Fibroblast of the aortic adventitia (primary cell): Measurements from ENCODE around the gene LOXL4. TPM values are rescaled to one million over a fixed set of nuclear protein-coding genes. Genes with fewer than 3 reads are reported as not detected.

ENCODE experiments used
- DNase-seq: peaks from one replicate; pipeline ENCODE4 v3.0.0-alpha.2; 2010; ENCODE audit warnings: low read depth
- H3K4me3 ChIP-seq: 2 replicates; pipeline ENCODE4 v1.5.1; 2011; ENCODE audit warnings: low read depth, mild to moderate bottlenecking, control low read depth, low read length, moderate library complexity
- CTCF ChIP-seq: IDR thresholded peaks from 2 replicates; pipeline ENCODE4 v1.5.1; 2011; ENCODE audit warnings: mild to moderate bottlenecking, low read length, control low read depth, inconsistent platforms; ENCODE audit not compliant: insufficient read depth
- total RNA-seq: library from RNA; depleted of rRNA; stranded (reverse); fragments of >200 nt; gene quantifications from 2 replicates; pipeline ENCODE4 v1.2.3, GENCODE V29; 2012; ENCODE audit warnings: low replicate concordance

Gene LOXL4
- total RNA-seq, 1 donor = 62.5 TPM

- no peak for DNase-seq
- no peak overlapping the region for H3K4me3 ChIP-seq
- TF ChIP-seq CTCF = no peak
These were observed 59.1 kb downstream of the LOXL4 start for GRCh38 chr10:98208925-98209324.

DNA sequence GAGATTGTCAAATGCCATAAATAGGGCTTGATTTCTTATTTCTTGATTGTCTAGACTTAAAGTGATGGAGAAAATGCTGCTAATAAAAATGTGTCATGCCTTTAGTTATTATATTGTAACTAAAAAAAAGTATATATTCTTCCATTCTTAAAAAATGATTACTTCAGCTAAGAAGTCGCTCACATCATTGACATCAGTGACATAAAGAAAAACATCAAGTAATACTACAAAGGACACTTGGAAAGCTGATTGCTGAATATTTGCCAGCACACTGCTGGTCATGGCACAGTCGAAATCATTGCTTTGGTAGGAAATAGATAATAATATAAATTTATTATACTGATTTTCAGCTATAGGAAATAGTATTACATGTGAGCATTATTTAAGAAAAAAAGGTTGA, 62.6 kb downstream of the LOXL4 start:
- no peak overlapping the region for H3K4me3 ChIP-seq
- DNase-seq = no peak
- TF ChIP-seq CTCF = no peak

DNA sequence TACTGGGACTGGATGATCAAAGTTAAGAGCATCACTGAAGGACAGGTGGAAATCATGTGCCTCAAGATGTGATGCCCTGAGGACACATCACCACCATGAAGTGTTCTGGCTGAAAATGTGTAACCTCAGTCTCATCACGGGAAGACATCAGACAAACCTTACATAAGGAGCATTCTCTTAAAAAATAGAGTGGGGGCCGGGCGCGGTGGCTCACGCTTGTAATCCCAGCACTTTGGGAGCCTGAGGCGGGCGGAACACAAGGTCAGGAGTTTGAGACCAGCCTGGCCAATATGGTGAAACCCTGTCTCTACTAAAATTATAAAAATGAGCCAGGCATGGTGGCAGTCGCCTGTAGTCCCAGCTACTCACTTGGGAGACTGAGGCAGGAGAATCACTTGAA, 65.6 kb downstream of the LOXL4 start:
- no peak for DNase-seq

GRCh38 chr10:98201760-98202159, 66.2 kb downstream of the LOXL4 start:
- no peak for DNase-seq
- TF ChIP-seq CTCF = no peak
- no peak overlapping the region for H3K4me3 ChIP-seq

More for the DNA sequence above, 65.6 kb downstream of the LOXL4 start:
- no peak for TF ChIP-seq CTCF
- H3K4me3 ChIP-seq = no peak overlapping the region

Other genes with a start within 250 kb of the LOXL4 start
- gene CRTAC1, start 237.6 kb downstream of the LOXL4 start, total RNA-seq = not detected in 2 replicates
- gene R3HCC1L, start 133.5 kb downstream of the LOXL4 start, total RNA-seq = 10.8 and 19.6 TPM in 2 replicates
- gene PYROXD2, start 147.0 kb upstream of the LOXL4 start, total RNA-seq = 6.5 and 10.2 TPM in 2 replicates
- 42.3 and 53.4 TPM in 2 replicates for gene HPS1, start 178.7 kb upstream of the LOXL4 start, total RNA-seq